ENCODE results near the gene LHX3.

LHX3 gene

DNA sequence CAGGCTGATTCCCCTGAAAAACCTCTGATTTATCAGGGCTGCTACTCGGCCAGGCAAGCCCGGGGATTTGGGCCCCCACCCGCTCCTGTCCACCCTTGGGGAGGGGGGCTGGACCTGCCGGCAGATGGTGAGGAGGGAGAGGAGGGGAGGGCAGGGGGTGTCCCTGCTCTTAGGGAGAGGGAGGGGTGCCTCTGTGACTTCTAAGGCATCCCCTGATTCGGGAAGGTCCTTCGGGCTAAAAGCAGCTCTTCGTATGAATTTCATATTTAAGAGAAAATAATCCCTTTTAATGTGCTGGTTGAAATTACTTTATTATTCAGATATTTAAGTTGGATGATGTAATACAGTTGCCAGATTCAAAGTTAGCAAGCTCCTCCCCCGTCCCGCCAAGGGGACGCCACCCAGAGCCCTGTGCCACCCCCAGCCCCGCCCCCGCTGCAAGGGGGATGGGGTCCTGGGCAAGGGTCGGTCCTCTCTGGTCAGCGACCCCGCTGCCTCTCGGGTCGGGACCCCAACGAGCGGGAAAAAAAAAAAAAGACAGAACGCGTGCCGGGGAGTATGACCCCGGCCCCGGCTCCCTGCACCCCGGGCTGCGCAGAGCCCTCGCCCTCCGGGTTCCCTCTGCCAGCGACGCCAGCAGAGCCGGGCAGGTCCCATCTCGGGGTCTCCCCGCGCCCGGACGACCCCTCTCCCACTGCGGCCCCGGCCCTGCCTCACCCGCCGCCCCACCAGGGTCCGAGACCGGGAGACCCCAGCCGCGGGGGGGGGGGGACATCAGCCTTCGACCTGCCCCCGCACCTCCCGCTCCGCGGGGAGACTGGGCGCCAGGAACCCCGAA lies 12.4 kb downstream of the LHX3 start:
- no peak for DNase-seq (ENCODE audit: low read depth)

DNA sequence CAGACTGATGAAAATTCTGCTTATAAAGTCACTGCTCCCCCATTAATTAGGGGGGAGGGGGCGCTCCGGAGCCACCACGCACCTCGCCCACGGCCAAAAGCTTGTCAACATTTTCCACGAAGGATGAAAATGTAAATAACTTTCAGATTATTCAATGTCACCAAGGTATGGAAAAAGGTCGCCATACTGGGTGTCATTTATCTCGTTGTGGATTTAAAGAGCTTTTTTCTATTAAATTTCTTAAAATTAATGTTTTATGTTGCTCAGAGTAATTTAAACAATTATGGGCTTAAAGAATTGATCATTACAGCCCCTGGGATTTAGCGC lies 13.0 kb downstream of the LHX3 start:
- DNase-seq (ENCODE audit: low read depth) = no peak

DNA sequence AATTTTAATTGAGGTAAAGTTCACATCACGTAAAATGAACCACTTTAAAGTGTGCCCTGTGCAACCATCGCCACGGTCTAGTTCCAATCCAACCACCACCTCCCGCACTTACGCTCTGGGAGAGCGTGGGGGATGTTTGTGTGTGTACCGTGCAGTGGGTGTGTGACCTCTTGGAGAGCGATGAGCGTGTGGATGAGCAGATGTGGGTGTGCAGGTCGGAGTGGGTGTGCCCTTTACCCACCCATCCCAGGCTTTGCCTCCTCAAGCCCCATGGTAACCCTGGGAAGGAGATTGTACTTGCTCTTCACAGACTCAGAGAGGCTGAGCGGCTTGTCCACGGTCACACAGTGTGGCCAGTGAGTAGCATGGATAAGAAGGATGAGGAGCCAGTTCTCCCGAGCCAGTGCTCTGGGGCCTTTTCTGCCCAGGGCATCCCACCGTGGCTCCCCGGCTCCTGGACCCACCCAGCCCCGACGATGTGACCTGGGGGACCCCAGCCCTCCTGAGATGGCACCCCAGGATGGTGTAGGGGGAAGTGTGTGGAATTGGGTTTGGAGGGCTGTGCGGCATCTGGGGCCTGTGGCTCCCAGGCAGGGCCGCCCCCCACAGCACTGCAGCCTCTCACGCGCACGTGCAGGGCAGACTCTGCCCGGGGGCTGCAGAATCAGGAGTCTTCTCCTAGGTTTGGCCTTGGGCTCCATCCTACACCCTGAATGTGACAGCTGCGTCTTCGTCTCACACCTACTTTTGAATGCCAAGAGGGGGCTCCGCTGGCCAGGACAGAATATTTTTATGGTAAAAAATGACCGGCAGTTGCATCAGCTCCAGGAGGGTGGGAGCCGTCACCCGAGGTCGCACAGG lies 13.6 kb downstream of the LHX3 start:
- DNase-seq (ENCODE audit: low read depth) = no peak

DNA sequence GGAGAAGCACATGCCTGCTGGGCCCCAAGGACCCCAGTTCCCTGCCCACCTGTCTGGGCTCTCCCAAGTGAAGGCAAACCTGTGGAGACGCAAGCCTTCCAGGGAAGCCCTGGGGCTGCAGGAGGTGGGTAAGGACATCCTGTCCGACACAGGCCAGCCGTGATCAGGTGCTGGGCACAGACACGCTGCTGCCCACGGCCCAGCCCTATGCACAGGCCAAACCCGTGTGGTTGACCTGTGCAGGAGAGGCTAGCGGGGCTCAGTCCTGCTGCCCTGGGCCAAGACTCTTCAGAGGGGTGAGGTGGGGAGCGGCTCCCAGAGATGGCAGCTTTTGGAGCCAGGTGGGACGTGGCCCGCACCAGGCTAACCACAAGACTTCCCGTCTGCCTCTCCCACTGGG lies 14.3 kb downstream of the LHX3 start:
- DNase-seq (ENCODE audit: low read depth) = no peak

DNA sequence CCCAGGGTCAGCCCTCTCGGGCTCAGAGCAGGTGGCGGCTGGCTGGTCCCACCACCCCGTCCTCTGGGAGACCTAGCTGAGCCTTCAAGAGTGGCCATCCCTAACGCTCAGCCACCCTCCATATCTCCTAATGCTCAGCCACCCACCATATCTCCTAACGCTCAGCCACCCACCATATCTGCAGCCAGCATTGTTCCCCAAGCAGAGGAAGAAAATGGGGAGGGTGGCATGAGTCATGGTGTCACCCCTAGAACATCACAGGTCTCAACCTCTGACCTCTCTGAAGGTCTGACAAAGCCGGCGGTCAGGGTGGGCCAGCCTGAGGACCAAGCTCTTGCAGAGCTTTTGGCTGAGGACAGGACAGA lies 14.7 kb downstream of the LHX3 start:
- no peak for DNase-seq (ENCODE audit: low read depth)

DNA sequence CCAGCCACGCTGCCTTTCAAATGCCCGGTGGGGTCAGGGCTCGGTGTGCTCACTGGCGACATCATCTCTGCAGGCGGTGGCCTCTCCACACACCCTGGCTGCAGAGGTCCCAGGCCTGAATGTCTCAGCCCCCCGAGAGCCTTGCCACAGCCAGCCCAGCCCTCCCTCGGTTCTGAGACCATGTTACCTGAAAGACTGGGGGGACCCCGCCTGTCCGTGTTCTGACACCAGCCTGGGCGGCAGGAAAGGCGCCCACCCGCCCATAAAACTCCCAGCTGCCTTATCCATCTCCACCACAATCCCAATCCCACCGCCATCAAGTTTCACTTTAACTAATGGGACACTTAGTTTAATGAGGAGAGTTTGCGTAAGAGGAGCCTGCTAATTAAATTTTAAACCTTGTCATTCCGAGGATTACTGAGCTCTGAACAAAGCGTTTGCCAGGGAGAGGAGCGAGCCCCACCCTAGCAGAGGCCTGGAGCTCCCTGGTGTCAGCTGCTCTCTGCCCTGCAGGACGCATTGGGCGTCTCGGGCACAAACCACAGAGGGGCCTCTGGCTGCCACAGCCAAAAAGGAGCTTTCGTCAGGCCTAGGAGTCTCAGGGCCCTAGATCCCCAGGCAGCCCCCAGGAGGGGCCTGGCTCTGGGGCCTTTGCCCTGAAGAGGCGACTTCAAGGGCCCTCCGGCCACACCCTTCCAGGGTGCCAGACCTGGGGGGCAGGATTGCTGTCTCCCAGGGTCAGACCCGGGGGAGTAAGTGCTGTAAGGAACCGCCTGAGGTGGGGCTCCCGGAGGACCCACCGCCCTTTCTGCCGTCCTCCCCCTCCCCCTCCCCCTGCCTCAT lies 15.3 kb downstream of the LHX3 start:
- no peak for DNase-seq (ENCODE audit: low read depth)

DNA sequence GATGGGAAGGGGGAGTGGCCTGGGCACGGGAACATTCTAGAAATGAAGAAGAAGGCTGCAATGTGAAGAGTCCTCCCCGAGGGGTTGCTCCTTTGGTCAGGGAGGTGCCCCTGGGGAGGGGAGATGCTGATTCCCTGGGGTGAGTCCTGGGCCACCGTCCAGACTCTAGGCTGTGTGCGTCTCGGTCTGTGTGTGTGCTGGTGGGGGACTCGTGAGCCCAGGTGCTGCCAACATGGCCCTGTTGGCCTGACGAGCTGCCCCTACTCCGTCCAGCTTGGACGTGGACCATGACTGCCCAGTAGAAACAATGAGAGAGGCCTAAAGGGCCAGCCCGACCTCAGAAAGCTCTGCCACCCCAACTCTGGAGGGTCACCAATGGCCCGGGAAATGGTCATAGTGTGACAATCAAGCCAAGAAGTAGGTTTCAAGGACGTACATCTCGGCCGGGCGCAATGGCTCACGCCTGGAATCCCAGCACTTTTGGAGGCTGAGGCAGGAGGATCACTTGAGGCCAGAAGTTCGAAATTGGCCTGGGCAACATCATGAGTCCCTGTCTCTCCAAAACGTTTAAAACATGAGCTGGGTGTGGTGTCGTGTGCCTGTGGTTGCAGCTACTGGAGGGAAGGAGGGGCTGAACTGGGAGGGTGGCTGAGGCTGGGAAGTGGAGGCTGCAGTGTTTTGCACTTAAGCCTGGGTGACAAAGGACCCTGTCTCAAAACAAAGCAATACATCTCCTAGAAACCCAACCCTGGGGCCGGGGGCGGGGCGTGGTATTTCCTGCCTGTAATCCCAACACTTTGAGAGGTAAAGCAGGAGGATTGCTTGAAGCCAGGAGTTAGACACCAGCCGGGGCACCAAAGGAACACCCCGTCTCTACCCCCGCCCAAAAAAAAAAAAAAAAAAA lies 17.0 kb downstream of the LHX3 start:
- DNase-seq (ENCODE audit: low read depth) = no peak

DNA sequence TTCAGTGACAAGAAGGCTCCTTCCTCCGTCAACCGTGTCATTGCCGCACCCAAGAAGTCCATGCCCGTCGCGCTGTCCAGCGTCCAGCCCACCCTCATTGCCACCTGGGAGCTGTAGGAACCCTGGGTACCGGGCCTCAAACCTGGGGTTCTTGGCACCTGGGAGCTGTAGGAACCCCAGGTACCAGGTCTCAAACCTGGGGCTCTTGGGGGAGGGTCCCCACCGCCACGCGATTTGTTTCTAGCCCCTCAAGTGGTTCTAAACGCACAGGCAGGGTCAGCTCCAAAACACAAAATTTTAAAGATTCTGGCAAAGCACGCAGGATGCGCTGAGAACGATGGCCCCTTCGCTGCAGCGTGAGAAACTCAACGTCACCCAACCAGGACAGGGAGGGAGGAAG lies 17.7 kb downstream of the LHX3 start:
- no peak for DNase-seq (ENCODE audit: low read depth)

DNA sequence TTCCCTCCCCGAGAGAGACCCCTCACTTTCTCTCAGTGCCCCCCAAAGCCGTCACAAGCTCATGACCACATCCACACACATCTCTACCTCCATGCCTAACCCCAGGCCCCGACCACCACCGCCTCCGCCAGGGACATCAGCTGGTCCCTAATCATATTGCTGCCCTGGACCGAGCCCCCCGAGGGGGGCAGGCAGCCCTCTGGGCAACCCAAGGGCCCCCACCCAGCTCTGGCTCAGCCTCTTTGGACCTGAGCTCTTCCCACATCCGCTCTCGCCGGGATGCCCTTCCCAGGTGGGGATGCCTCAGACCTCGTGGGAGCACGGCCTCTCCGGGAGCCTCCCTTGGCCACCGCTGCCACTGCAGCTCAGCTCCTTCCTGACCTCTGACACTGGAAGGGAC lies 18.5 kb downstream of the LHX3 start:
- DNase-seq (ENCODE audit: low read depth) = no peak

DNA sequence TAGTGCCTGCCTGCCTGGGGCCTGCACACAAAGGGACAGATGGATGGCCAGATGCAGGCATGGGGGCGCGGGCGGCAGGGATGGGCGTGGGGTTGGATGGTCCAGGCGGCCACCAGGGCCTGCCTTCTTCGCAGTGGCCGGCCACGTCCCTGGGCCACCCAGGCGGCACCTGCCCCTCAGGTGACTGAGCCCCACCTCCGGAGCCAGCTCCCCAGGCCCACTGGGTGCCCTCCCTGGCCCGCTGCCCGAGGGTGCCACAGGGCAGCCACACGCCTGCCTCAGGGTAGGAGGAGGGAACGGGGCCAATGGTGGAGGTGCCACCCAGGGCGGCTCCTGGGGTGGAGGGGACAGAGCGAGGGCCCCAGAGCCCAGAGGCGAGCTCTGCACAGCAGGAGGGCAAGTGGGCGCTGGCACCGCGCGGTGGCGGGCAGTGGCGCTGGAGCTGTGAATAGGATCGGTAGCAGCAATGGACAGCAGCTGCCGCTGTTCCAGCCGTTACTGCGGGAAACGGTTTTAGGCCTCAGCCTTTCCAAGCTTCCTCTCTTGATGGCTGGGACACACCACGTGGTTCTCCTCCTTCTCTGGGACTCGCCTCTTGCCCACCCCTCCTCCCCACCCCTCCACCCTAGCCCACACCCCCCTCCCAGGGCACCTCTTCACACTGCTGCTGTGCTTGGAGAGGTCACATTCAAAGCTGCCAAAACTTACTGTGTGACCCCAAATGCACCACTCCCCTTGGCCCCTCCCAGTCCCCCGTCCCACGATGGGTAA lies 19.1 kb downstream of the LHX3 start:
- no peak for DNase-seq (ENCODE audit: low read depth)

DNA sequence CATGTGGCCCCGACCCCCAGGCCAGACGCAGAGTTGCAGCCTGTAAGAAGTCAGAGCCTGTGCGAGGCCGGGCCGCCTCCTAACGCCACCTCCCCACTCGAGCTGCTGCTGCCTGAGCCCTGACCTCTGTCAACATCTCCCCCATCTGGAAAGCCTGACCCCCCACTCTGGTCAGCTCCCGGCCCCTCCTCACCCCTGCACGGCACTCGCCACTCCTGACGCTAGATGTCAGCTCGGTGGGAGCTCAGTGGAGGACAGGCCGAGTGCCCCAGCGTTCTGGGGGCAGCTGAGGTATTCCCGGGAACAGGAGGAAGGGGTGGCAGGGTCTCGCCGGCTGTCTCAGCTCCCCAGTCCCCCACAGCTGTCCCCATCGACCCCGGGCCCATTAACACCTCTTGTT lies 19.9 kb downstream of the LHX3 start:
- no peak for DNase-seq (ENCODE audit: low read depth)

DNA sequence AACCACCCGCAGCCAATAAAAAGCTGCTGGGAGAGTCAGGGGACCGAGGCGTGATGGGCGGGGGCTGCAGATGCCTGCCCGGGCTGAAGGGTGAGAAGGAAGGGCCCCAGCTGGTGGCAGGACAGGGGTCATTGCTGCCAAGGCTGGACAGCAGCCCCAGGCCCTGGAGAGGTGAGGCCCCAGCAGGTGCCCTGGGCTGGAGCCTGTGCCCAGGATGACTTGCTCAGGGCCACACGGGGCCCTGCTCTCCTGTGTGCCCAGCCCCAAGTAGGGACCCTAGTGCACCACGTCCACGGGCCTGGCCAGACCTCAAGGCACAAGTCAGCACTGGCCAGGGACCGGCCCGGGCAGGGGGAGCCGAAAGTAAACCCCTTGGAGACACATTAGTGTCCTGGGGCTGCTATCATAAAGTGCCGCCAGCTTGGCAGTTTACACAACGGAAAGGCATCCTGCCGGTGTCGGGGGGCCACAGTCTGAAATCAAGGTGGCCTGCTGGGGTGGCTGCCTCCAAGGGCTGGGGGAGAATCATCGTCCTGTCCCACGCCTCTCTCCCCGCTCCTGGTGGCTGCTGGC lies 22.0 kb downstream of the LHX3 start:
- no peak for DNase-seq (ENCODE audit: low read depth)

DNA sequence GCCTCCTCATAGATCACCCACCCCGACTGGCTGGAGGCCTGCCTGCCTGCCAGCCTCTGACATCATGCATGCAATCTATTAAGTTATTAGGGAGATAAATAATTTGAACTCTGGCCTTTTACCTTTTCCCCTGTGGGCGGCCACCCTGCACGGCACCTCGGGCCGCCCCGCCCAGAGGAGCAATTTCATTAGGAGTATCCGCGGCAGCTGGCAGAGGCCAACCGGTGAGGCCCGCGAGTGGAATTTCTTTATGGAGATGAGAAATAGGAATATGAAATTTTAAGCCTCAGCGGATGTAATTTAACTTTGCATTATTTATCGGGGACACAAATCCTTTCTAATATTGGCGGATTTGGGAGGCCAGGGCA lies 22.5 kb downstream of the LHX3 start:
- DNase-seq (ENCODE audit: low read depth) = no peak

DNA sequence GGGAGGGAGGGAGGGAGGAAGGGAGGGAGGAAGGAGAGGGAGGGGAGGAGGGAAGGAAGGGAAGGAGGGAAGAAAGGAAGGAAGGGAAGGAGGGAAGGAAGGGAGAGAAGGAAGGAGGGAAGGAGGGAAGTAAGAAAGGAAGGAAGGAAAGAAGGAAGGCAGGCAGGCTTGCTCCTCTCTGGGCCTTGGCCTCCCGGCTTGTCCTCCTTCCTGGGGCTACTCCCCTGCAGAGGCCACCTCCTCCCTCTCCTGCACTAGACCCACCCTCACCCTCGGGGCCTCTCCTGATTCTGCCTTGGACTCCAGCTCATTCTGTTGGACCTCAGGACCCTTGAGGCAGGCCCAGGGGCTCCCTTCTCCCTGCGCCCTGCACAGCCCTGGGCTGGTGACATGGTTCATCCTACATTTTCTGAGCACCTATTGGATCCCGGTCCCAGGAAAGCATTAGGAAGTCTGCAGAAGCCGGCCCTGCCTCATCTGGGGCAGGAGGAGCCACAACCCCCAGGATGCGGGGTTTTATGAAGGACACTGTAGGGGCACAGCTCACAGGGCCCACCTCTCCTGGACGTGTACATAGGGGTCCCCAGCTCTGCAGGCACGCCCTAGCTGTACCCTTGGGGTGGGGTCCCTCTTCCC lies 23.0 kb downstream of the LHX3 start:
- no peak for DNase-seq (ENCODE audit: low read depth)

DNA sequence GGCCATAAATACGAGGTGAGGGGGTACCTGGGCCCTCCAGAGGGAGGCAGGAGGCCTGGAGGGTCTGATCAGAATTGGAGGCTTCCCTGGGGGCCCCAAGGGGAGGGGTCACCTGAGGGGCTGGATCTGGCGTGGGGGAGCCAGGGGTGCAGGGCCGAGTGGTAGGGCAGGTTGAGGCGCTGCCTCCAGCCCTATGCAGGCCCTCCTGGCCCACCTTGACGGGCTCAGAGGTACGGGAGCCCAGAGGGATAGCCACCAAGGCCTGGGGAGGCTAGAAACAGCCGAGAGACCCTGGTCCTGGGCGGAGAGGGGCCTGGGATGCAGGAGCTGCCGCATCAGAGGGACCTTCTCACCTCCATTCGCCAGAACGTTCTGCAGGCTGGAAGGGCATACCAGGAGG lies 24.3 kb downstream of the LHX3 start:
- no peak for DNase-seq (ENCODE audit: low read depth)

DNA sequence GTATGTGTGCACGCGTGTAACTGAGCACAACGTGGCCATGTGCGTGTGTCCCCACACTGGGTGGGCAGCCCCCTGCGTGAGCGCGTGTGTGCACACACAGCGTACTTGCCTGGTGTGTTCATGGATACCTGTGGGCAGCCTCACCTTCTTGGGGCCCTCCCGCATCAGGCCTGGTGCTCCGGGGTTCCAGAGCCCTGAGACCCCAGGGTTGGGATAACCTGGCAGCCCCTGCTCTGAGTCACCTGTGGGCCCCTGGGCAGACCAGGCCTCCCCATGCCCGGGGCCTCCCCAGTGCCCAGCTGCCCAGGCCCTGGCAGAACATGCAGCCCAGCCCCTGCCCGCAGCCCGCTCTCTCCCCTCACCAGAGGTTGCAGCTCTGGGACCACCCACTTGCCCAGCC lies 25.2 kb downstream of the LHX3 start:
- no peak for DNase-seq (ENCODE audit: low read depth)

DNA sequence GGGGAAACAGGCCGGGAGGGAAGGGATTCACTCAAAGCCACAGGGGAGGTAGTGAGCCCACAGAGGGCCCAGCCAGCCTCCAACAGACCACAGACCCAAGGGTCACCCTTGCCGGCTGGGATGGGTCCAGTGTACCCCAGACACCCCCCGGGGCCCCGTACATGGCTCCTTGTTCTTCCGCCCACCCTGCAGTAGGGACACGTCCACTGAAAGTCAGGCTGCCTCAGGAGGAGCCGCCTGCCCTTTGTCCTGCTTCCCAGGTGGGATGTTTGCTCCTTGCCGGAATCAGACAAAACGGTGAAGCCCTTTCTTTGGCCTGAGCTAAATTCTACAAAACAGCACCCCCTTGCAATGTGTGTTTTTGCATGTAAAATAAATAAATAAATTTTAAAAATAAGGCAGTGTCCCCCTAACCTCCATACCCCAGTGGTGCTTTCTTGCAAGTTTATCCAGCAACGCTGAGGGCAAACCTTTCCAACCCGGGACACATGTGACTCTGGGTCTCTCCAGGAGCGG lies 25.8 kb downstream of the LHX3 start:
- DNase-seq (ENCODE audit: low read depth) = no peak

DNA sequence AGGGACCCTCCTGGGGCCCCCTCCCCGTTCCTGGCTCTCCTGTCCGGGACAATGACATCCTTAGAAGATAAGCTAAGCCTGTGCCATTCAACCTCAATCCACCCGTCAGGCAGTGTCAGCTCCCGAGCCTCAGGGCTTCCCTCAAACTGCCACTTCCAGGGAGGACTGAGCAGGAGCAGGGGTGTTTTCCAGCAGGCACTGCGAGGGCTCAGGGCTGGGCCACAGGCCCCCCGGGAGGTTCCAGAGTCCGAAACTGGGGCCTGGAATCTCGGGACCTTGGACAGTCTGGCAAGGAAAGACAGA lies 26.2 kb downstream of the LHX3 start:
- DNase-seq (ENCODE audit: low read depth) = no peak

DNA sequence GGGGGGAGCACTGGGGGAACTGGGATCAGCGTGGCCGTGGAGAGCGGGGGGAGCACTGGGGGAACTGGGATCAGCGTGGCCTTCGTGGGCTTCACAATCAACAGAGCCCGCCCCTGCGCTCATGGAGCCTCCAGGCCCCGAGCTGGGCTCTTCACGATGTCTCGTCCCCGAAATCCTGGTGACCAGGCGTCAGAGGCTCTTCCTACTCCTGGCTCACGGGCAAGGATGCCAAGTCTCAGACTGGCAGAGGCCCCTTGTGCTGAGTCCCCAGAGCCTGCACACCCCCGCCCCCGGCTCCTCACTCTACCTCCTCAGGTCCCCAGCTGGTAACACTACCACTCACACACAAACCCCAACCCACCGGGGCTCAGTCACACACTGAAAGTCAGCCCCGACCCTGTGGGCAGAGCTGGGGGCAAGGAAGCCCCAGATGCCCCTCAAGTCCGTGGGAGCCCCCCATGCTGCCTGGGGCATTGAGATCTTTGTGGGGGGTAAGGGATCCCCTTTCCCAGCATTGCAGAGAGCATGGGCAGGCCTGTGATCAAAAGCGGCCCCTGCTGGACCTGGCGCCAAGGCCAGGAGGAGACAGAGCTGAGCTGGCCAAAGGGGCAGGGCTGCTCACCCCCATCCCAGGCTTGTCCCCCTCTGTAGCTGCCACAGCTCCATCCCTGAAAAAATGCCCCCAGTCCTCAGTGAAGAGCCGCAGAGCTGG lies 26.7 kb downstream of the LHX3 start:
- no peak for DNase-seq (ENCODE audit: low read depth)
